IMR-90 (cell line): Measurements from ENCODE around the gene SLC34A3.

Source experiments
- BHLHE40 ChIP-seq: fragments of 150-350 bp; IDR thresholded peaks from 2 replicates; pipeline ENCODE4 v1.6.1; 2016; ENCODE audit warnings: mild to moderate bottlenecking, low read depth, low read length
- CEBPB ChIP-seq: IDR thresholded peaks from 2 replicates; pipeline ENCODE4 v1.6.1; 2012; ENCODE audit warnings: low read depth, low read length, improper control_type of control experiment
- CHD1 ChIP-seq: IDR thresholded peaks from 2 replicates; pipeline ENCODE4 v1.6.1; 2012; ENCODE audit warnings: low read depth, low read length, improper control_type of control experiment
- MAFK ChIP-seq: IDR thresholded peaks from 2 replicates; pipeline ENCODE4 v1.6.1; 2012; ENCODE audit warnings: low read depth, low read length, improper control_type of control experiment
- MAZ ChIP-seq: IDR thresholded peaks from 2 replicates; pipeline ENCODE4 v1.6.1; 2012; ENCODE audit warnings: low read depth, mild to moderate bottlenecking, low read length, improper control_type of control experiment, moderate library complexity, borderline replicate concordance
- MXI1 ChIP-seq: IDR thresholded peaks from 2 replicates; pipeline ENCODE4 v1.6.1; 2012; ENCODE audit warnings: low read depth, mild to moderate bottlenecking, low read length, moderate library complexity, borderline replicate concordance
- POLR2A ChIP-seq: IDR thresholded peaks from 2 replicates; pipeline ENCODE4 v1.6.1; 2012; ENCODE audit warnings: mild to moderate bottlenecking, low read depth, low read length
- RAD21 ChIP-seq: IDR thresholded peaks from 2 replicates; pipeline ENCODE4 v1.6.1; 2012; ENCODE audit warnings: low read length, improper control_type of control experiment
- RCOR1 ChIP-seq: IDR thresholded peaks from 2 replicates; pipeline ENCODE4 v1.6.1; 2012; ENCODE audit warnings: mild to moderate bottlenecking, low read length, improper control_type of control experiment; ENCODE audit not compliant: insufficient replicate concordance
- RFX5 ChIP-seq: IDR thresholded peaks from 2 replicates; pipeline ENCODE4 v1.8.0; 2012; ENCODE audit warnings: low read depth, mild to moderate bottlenecking, low read length, moderate library complexity
- SMC3 ChIP-seq: fragments of 150-350 bp; IDR thresholded peaks from 2 replicates; pipeline ENCODE4 v1.6.1; 2016; ENCODE audit warnings: low read depth, mild to moderate bottlenecking, antibody characterized with exemption, low read length, moderate library complexity
- TF ChIP-seq, protein P1 (sequence below): conservative IDR thresholded peaks from 2 replicates; pipeline ENCODE4 v1.5.1; 2012; ENCODE audit warnings: mild to moderate bottlenecking, low read depth, low read length, improper control_type of control experiment
- TF ChIP-seq, protein P2 (sequence below): fragments of 150-350 bp; IDR thresholded peaks from 2 replicates; pipeline ENCODE4 v1.6.1; 2016; ENCODE audit warnings: low read depth, mild to moderate bottlenecking, low read length, moderate library complexity, borderline replicate concordance
- TF ChIP-seq, protein P3 (sequence below): fragments of 150-350 bp; IDR thresholded peaks from 2 replicates; pipeline ENCODE4 v1.6.1; 2017; ENCODE audit warnings: mild to moderate bottlenecking, antibody characterized with exemption, low read length, low read depth

DNA sequence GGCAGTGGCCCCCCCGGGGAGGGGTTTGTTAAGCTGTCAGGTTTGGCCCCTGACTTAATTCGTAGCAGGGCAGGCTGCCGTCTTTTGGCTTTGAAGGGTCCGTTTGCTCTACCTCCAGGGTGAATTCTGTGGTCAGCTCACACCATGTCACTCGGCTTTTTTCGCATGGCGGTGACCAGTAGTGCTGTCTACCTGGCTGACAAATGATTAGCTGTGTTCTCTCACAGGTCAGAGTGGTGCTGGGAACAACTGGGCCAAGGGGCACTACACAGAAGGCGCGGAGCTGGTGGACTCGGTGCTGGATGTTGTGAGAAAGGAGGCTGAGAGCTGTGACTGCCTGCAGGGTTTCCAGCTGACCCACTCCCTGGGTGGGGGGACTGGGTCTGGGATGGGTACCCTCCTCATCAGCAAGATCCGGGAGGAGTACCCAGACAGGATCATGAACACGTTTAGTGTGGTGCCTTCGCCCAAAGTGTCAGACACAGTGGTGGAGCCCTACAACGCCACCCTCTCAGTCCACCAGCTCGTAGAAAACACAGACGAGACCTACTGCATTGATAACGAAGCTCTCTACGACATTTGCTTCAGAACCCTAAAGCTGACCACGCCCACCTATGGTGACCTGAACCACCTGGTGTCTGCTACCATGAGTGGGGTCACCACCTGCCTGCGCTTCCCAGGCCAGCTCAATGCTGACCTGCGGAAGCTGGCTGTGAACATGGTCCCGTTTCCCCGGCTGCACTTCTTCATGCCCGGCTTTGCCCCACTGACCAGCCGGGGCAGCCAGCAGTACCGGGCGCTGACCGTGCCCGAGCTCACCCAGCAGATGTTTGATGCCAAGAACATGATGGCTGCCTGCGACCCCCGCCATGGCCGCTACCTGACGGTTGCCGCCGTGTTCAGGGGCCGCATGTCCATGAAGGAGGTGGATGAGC lies 11.8 kb downstream of the SLC34A3 start:
- TF ChIP-seq MAFK (no peak), CHD1 (no peak; the same call in 1 of the 2 replicates), POLR2A (no peak), SMC3 (no peak), CEBPB (no peak), BHLHE40 (no peak), RFX5 (no peak), RCOR1 (no peak), RAD21 (no peak), MXI1 (no peak), MAZ (no peak)
- TF ChIP-seq, protein P1, sequence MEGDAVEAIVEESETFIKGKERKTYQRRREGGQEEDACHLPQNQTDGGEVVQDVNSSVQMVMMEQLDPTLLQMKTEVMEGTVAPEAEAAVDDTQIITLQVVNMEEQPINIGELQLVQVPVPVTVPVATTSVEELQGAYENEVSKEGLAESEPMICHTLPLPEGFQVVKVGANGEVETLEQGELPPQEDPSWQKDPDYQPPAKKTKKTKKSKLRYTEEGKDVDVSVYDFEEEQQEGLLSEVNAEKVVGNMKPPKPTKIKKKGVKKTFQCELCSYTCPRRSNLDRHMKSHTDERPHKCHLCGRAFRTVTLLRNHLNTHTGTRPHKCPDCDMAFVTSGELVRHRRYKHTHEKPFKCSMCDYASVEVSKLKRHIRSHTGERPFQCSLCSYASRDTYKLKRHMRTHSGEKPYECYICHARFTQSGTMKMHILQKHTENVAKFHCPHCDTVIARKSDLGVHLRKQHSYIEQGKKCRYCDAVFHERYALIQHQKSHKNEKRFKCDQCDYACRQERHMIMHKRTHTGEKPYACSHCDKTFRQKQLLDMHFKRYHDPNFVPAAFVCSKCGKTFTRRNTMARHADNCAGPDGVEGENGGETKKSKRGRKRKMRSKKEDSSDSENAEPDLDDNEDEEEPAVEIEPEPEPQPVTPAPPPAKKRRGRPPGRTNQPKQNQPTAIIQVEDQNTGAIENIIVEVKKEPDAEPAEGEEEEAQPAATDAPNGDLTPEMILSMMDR = no peak
- TF ChIP-seq, protein P2, sequence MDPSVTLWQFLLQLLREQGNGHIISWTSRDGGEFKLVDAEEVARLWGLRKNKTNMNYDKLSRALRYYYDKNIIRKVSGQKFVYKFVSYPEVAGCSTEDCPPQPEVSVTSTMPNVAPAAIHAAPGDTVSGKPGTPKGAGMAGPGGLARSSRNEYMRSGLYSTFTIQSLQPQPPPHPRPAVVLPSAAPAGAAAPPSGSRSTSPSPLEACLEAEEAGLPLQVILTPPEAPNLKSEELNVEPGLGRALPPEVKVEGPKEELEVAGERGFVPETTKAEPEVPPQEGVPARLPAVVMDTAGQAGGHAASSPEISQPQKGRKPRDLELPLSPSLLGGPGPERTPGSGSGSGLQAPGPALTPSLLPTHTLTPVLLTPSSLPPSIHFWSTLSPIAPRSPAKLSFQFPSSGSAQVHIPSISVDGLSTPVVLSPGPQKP = no peak
- TF ChIP-seq, protein P3, sequence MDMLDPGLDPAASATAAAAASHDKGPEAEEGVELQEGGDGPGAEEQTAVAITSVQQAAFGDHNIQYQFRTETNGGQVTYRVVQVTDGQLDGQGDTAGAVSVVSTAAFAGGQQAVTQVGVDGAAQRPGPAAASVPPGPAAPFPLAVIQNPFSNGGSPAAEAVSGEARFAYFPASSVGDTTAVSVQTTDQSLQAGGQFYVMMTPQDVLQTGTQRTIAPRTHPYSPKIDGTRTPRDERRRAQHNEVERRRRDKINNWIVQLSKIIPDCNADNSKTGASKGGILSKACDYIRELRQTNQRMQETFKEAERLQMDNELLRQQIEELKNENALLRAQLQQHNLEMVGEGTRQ = no peak
